NCI-H2029 treated with DMSO at 0.1 percent for 48 hours (cell line): ENCODE measurements around the gene ETV7.
"Not testable (repeated sequence)": the region's sequence is repeated elsewhere in the genome, so short reads cannot be mapped to it uniquely, and the experiment has no call there.

Experiments used
- DNase-seq: peaks from one replicate; lab custom pipeline; 2025; lab: John Stamatoyannopoulos, UW

Gene ETV7

DNA sequence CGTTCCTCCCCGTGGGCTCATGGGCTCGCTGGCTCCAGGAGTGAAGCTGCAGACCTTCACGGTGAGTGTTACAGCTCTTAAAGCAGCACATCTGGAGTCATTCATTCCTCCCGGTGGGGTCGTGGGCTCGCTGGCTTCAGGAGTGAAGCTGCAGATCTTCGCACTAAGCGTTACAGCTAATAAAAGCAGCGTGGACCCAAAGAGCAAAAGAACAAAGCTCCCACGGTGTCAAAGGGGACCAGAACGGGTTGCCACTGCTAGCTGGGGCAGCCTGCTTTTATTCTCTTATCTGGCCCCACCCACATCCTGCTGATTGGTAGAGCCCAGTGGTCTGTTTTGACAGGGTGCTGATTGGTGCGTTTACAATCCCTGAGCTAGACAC, 24.1 kb downstream of the ETV7 start:
- DNase-seq: not testable (repeated sequence)

DNA sequence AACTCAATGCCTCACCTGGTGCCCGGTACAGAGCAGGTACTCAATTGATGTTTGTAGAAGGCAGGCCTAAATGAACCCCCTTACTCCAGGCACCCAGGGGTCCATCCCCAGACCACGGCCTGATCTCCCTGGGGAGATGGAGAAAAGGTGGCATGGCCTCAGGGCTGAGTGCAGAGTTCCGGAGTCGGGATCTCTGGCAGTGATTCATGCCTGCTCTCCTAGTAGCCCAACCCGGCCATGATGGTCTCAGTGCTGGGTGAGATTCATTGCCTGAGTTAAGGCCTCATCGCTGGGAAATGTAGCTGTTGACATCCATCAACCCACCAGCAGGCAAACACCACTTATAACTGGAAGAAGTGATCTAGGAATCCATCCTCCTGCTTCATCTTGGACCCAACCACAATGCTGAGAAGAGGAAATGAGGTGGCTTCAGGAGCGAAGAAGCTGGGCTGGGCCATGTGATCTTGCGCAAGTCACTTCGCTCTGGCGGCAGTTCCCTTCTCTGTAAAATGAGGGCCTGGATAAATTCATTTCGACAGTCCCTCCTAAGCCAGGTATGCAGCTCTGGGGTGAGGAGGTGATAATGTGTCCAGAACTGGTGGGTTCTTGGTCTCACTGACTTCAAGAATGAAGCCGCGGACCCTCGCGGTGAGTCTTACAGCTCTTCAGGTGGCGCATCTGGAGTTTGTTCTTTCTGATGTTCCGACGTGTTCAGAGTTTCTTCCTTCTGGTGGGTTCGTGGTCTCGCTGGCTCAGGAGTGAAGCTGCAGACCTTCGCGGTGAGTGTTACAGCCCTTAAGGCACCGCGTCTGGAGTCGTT, 24.7 kb downstream of the ETV7 start:
- no peak for DNase-seq

DNA sequence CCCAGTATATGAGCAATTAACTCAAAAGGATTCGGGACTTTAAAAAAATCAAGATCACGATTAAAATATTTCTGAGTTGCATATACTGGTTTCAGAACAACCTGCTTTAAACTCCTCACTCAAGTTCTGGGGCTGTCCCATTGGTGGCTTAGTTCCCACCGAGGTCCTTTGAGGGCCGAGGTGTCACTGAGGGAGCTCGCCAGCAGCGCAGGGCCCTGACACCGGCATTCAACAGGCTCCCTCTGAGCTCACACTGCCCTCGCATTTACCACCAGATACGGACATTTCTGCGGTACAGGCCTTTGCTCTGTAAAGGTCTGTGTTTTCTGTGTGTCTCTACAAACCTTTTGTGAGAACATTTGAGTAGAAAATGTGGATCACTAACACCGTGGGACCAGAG, 26.4 kb downstream of the ETV7 start:
- DNase-seq: no peak

DNA sequence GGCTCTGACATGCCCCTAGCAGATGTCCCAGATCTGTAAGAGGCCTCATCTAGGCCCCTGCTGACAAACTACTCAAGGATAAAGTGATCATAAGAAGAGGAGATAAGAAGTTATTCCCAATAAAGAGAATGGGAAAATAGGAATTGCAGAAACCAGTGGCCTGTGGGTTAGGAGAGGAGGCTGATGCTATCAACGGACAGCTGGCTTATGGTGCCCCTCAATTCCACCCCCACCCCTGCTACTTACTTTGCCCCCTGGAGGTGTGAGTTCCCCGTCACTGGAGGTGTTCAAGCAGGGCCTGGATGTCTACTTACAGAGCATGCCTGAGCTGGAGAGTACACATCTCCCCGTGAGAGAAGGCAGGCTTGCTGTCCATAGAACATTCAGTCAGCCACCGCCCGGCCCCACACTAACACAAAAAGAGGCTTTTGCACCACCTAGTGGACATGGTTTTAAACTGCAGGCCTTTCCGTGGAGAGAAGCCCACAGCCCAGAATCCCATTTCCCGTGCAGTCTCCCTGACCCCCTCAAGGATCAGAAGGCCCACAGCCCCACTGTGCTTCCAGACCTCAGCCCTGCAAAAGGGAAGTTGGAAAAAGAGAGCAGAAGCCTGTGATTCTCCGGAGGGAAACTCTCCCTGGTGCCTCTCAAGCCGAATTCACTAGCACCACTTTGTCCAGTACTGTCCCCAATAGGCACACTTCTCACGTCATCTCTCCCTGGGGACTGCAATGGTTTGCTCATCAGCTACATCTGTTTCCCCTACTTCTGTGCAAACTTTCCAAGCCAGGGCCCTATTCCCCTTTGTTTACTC, 27.0 kb downstream of the ETV7 start:
- peak; percentile 74 for DNase-seq

DNA sequence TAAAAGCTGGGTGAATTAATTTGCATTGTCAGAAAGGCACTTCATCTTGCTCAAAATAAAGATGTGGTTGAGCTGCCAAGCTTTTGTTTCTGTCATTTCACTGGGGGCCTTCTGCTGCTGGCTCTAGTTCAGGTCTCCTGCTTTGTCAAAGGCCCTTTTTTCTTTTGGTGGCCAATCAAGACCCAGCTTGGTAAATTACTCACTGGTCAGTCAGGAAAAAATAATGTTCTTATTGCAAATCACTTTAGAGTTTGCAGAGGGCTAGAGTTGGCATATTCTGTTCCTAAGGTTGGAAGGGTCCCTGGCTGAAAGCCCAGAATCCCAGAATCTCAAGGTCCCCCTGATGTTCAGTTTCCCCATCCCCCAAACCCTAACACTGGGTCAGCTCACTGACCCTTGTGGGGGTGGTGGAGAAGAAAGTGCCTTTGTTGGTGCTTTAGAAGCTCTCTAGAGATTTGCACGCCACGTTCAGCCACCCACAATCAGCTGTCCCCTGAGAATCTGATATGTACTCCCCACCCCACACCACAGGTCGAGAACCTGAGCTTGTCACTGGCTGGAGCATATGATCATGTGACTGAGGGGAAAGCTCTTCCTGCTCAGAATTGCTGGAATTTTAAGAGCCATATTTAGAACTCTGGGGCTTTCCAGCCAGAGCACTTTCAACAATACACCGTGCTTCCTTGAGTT, 29.1 kb downstream of the ETV7 start:
- no peak for DNase-seq

DNA sequence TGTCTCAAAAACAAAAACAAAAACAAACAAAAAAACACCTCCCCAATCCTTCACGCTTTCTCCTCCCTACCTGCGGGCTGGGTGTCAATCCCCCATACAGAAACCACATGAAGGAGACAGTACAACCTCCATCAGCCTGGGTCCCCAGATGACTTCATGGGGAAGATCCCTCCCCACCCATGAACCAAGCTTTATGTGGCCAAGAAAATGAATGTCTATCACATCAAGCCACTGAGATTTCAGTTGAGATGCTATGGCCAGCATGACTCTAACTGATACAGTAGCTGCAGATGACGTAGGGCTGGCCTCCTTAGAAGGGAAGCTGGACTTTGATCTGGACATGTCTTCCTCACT, 29.6 kb downstream of the ETV7 start:
- no peak for DNase-seq

DNA sequence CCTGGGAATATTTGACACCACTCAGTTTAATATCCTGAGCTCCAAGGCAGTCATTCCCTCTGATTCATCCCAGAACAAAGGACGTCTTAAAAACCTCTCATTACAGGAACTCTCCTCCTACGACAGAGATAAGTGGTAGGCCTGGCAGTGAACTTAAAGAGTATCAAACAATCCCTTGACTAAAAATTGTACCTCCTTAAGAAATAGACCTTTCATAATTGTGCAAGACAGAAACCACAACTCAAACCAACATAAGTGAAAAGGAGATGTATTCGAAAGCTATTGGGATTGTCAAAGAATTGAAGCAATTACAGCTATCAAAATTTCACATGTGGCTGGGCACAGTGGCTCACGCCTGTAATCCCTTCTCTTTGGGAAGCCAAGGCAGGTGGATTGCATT, 31.6 kb downstream of the ETV7 start:
- DNase-seq: no peak

DNA sequence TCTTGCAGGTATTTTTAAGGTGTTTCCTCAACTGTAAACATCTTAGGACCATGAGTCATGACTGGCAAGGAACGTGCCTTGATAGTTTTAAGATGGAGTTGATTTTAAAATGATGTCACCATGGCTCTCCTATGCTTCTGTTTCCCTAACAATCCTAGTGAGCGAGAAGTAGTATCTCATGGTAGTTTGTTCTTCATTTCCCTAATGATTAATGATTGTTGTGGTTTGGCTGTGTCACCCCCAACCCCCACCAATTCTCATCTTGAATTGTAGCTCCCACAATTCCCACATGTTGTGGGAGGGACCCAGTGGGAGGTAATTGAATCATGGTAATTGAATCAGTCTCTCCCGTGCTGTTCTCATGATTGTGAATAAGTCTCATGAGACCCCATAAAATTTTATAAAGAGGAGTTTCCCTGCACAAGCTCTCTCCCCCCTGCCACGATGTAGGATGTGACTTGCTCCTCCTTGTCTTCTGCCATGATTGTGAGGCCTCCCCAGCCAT, 34.0 kb downstream of the ETV7 start:
- no peak for DNase-seq

DNA sequence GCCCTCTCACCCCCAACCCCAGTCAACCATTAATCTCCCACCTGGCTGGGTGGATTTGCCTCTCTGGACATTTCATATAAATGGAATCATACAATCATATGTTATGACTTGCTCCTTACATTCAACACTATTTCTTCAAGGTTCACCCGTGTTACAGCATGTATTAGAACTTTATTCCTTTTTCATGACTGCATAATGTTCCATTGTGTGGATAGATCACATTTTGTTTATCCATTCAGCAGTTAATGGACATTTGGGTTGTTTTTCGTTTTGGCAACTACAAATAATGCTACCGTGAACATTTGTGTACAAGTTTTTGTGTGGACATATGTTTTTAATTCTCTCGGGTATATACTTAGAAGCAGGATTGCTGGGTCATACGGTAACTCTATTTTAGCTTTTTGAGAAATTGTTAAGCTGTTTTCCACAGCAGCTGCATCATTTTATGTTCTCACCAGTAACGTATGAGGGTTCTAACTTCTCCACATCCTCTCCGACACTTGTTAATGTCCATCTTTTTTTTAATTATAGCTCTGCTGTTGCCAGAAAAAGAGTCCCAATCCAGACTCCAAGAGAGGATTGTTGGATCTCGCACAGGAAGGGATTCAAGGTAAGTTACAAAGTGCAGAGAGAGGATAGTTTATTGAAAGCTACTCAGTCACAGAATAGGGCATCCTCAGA, 34.9 kb downstream of the ETV7 start:
- no peak for DNase-seq

DNA sequence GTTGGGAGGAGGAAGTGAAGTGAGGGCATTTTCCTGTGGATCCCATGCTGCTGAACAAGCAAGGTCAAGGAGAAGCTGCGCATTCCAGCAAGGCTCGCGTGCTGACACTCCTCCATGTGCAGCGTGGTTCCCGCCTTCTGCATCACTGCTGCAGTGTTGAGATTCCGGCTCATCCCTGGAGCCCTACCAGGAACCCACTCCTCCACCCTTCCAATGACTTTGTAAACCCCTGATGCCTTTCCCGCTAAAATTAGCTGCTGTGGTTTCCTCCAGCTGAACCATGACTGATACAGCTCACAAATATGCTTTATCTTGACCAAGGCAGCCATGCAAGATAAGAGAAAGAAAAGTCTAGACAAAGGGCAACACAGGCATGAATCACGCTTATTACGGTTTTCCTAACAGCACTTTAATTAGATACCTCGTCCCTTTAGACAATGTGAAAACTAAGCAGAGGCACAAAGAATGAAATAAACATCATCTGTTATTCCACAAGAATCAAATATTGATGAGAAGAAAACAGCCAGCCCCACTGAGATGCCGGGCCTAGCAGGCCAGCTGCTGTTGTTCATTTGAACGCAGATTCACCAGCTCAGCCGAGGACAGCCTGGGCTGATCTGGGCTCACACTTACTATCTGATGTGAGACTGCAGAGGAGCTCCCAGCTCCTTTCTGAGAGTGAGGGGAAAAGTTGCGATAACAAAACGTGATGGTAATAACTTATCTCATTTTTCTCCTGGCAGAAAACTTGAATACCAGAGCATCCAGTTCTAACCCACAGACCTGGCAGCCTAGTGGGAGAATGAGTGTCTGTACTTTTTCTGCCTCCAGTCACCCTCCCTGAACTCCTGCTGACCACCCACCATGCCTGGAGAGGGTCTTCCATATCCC, 36.5 kb downstream of the ETV7 start:
- DNase-seq: no peak

DNA sequence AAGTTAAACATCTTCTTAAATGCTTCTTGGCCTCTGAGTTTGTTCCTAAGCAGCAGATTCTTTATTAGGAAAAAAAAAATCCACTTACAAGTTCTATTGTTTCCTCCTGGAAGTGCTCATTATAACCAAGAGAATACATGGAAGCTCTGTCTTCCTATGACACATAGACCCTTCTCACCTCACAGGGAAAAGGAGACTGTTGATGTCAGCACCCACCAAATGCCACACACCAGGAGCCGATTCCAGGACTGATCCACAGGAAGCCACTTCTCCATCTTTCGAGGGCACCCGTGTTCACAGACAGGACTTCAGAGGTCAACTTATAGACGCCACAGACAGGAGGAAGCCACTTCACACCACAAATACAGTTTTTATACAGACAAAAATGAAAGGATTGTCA, 37.4 kb downstream of the ETV7 start:
- DNase-seq: no peak

DNA sequence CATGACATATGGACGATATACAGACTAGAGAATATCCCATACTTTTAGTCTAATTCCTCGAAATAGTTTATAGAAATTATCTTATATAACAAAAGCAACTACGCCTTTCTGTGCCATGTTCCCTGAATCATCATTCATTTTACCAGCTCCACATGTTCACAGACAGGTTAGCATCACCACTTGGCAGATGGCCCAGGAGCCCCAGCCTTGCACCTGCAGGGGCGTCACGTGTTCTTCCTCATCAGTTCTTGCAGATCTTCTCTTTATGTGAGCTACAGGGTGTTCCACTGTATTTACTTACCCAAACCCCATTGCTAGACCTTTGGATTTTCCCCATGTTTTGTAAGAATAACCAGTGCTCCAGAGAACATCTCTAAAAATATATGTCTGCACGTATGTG, 38.2 kb downstream of the ETV7 start:
- peak; percentile 81 for DNase-seq

DNA sequence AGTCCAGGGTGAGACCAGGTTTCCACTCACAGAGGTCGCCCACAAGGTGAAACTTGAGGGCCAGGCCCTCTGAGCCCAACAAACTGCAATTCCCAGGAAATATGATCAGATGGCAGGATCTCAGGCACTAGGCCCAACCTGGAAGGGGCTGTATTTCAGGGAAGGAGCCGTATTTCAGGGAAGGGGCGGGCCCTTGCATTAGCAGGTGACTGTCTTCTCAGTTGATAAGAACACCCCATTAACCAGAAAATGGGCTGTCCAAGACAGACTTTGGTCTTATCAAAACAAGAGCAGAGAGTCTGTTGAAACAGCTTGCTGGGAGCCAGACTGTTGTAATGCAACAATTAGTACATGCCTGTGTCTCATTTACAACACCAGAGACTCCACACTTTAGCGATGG, 39.8 kb downstream of the ETV7 start:
- DNase-seq: no peak

DNA sequence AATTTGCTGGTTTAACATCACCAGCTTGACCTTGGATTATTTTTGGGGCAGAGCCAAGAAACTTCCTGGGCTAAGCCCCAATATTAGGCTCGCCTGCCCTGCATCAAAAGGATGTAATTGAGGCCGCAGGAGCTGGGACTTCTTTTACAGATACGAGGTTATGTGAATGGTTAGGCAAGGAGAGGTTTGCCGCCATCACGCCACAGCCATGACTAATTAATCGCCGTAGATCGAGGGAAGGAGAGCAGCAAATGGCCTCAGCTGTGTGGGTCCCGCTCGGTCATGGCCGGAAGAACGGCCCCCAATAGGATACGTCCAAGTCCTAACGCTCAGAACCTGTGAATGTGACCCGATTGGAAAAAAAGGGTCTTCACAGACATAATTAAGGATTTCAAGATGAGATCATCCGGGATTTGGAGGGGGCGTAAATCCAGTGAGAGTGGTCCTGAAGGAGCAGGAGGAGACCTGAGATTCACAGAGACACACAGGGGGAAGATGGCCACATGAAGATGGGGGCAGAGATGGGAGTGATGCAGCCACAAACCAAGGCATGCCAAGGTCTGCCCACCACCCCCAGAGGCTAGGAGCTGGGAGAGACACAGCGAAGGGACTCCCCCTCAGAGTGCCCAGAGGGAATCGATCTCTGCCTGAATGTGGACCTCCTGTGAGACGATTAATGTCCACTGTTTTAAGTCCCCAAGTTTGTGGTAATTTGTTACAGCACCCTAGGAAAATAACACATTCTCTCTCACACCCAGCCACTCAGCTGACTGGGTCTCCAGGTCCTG, 40.8 kb downstream of the ETV7 start:
- DNase-seq: no peak

DNA sequence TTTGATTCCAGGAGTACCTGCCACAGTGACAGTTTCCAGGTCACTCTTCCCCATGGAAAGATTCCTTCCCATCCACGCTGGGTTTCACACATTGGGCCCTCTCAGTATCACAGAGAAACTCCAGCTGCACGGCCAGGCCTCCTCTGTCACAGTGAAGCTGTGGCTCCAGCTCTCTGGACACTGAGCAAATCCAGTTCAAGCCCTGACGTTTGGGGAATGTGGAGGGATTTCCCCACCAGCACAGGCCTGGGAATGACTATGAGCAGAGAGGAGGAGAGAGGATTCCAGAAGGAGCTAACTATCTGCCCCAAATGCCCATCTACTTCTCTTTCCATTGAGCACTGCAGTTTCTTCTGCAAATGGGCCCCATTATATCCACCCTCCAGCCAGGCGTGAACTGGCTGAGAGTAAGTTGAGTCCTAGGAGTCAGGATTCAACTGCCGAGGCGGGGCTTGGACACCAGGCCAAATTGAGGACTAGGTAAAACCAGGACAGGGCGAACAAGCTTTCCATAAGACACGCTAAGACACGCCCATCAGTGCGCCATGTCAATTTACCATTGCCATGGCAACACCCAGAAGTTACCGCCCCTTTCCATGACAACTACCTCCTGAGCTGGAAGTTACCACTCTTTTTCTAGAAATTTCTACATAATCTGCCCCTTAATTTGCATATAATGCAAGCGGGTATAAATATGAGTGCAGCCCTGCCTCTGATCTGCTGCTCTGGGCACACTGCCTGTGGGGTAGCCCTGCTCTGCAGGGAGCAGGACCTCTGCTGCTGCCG, 41.6 kb downstream of the ETV7 start:
- no peak for DNase-seq

DNA sequence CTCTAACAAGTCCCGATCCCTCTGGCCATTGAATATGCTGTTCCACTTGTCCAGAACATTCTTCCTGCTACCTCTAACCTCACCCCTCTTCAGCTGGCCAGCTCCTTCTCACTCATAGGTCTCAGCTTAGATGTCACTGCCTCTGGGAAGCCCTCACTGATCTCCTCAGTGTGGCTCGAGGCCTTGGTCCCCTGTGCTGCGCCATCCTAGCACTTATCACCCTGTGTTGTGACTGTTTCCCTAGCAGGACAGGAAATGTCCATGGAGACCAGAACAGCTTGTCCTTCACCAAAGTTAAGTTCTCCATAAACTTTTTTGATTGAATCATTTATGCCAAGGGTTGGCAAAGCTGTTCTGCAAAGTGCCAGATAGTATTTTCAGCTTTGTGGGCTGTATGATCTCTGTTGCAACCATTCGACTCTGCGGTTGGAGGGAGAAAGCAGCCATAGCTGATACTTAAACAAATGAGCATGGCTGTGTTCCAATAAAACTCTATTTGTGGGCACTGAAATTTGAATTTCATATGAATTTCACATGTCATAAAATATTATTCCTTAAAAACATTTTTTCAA, 44.3 kb downstream of the ETV7 start:
- DNase-seq: no peak

DNA sequence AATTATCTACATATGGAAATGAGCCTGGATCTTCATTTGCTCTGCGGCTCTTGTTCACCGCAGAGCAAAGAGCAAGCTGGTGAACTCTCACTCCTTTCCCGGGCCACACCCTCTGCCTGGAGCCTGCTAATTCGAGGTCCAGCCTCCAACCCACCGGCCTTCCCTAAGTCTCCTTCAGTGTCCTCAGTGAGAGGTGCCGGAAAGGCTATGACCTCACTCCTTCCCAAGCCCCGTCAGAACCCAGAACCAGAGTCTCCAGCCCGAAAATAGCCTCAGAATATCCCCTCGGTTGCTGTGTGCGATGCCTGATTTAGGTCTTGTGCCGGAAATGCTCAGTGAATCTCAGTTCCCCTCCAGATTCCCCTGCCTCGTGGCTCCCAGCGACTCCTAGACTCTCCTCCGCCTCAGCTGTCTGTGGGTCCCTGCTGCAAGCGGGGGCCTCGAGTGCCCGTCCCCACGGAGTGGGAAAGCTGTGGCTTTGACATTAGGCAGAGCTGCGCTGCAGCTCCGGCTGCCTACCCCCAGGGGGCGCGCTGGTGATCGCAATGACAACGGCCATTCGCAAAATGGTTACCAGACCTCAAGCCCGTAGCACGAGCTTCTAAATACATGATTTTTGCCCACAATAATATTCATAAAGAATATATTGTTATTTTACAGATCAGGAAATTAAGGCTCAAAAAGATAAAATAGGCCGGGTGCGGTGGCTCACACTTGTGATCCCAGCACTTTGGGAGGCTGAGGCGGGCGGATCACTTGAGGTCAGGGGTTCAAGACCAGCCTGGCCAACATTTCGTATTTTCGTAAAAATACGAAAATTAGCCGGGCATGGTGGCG, 46.6 kb downstream of the ETV7 start:
- peak; percentile 18 for DNase-seq

DNA sequence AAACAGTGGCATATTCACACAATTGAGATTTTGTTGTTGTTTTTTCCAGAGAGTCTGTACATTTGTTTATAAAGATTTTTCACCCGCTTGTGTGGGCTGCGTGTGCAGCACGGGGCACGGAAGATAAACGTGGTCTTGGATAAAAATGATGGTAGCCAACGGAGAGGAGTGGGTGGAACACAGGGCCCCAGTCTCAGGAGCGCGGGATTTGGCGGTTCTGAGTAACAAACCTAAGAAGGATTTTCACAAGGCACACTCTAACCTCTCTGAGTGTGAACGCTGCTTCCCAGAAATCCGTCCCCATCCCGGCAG, 47.2 kb downstream of the ETV7 start:
- no peak for DNase-seq
